Osteocyte (in vitro differentiated cells): ENCODE data around the gene FAM3D. TPM values are rescaled to one million over a fixed set of nuclear protein-coding genes. Genes with fewer than 3 reads are reported as not detected.

Source experiments
- DNase-seq: peaks from one replicate; pipeline ENCODE4 v3.0.0; 2021; ENCODE audit warnings: mixed read lengths; ENCODE audit not compliant: unreplicated experiment; ENCODE audit errors: extremely low spot score
- H3K27ac Mint-ChIP-seq: one replicate; pipeline ENCODE4 v1.8.0; 2021; ENCODE audit warnings: mild to moderate bottlenecking, mixed read lengths; ENCODE audit not compliant: unreplicated experiment
- H3K27me3 Mint-ChIP-seq: one replicate; pipeline ENCODE4 v1.8.0; 2021; ENCODE audit warnings: mixed read lengths; ENCODE audit not compliant: unreplicated experiment
- H3K36me3 Mint-ChIP-seq: one replicate; pipeline ENCODE4 v1.8.0; 2021; ENCODE audit warnings: mixed read lengths; ENCODE audit not compliant: unreplicated experiment
- H3K4me1 Mint-ChIP-seq: one replicate; pipeline ENCODE4 v1.8.0; 2021; ENCODE audit warnings: mixed read lengths; ENCODE audit not compliant: unreplicated experiment
- H3K4me3 Mint-ChIP-seq: one replicate; pipeline ENCODE4 v1.8.0; 2021; ENCODE audit warnings: mild to moderate bottlenecking, moderate library complexity, mixed read lengths; ENCODE audit not compliant: unreplicated experiment
- H3K9me3 Mint-ChIP-seq: one replicate; pipeline ENCODE4 v1.8.0; 2021; ENCODE audit warnings: mixed read lengths; ENCODE audit not compliant: unreplicated experiment
- CTCF ChIP-seq: fragments of 200-600 bp; sonication (generic); IDR thresholded peaks from 2 replicates; pipeline ENCODE4 v1.5.0; 2021; ENCODE audit warnings: antibody characterized with exemption, mild to moderate bottlenecking, moderate library complexity
- total RNA-seq: library from RNA; stranded (reverse); gene quantifications from 2 replicates; pipeline ENCODE4 v1.2.1, GENCODE V29; 2021

The FAM3D gene
- total RNA-seq, 1 donor from 2014 or later: not detected

- H3K9me3 Mint-ChIP-seq: no peaks in the 10 kb centered on the region
- DNase-seq: no peak
Measured at GRCh38 chr3:58647381-58648141, 19.0 kb downstream of the FAM3D start.

GRCh38 chr3:58646503-58646902 is 20.1 kb downstream of the FAM3D start:
- peaks cover 7% of the 10 kb centered on the region for H3K4me1 Mint-ChIP-seq
- DNase-seq: no peak
- no peak for TF ChIP-seq CTCF
- no peak overlapping the region for H3K4me3 Mint-ChIP-seq
- no peaks in the 10 kb centered on the region for H3K9me3 Mint-ChIP-seq
- H3K27me3 Mint-ChIP-seq: no peaks in the 10 kb centered on the region
- no peak overlapping the region for H3K27ac Mint-ChIP-seq
- no peaks in the 10 kb centered on the region for H3K36me3 Mint-ChIP-seq

More at GRCh38 chr3:58647381-58648141, 19.0 kb downstream of the FAM3D start:
- TF ChIP-seq CTCF: no peak
- no peak overlapping the region for H3K4me3 Mint-ChIP-seq
- H3K27ac Mint-ChIP-seq: no peak overlapping the region
- H3K4me1 Mint-ChIP-seq: peaks cover 7% of the 10 kb centered on the region
- peaks cover 1% of the 10 kb centered on the region for H3K27me3 Mint-ChIP-seq
- H3K36me3 Mint-ChIP-seq: no peaks in the 10 kb centered on the region

- no peaks in the 10 kb centered on the region for H3K27me3 Mint-ChIP-seq
Measured at GRCh38 chr3:58645726-58646125, 20.8 kb downstream of the FAM3D start.

GRCh38 chr3:58642846-58643245 is 23.7 kb downstream of the FAM3D start:
- peak; percentile 73 for DNase-seq
- H3K36me3 Mint-ChIP-seq: no peaks in the 10 kb centered on the region
- H3K9me3 Mint-ChIP-seq: no peaks in the 10 kb centered on the region
- H3K4me3 Mint-ChIP-seq: no peak overlapping the region
- H3K4me1 Mint-ChIP-seq: peaks cover 13% of the 10 kb centered on the region
- no peak overlapping the region for H3K27ac Mint-ChIP-seq
- TF ChIP-seq CTCF: no peak
- no peaks in the 10 kb centered on the region for H3K27me3 Mint-ChIP-seq

More at GRCh38 chr3:58645726-58646125, 20.8 kb downstream of the FAM3D start:
- no peak for TF ChIP-seq CTCF
- no peak overlapping the region for H3K27ac Mint-ChIP-seq
- peaks cover 6% of the 10 kb centered on the region for H3K4me1 Mint-ChIP-seq
- no peak for DNase-seq
- no peak overlapping the region for H3K4me3 Mint-ChIP-seq
- no peaks in the 10 kb centered on the region for H3K9me3 Mint-ChIP-seq
- H3K36me3 Mint-ChIP-seq: no peaks in the 10 kb centered on the region

- Mint-ChIP-seq H3K27ac (no peak overlapping the region), H3K36me3 (no peaks in the 10 kb centered on the region), H3K9me3 (no peaks in the 10 kb centered on the region), H3K4me1 (peaks cover 8% of the 10 kb centered on the region), H3K27me3 (no peaks in the 10 kb centered on the region), H3K4me3 (no peak overlapping the region)
- peak; percentile 89 for DNase-seq
- TF ChIP-seq CTCF: peak; percentile 96
Measured at GRCh38 chr3:58640700-58641372, 25.7 kb downstream of the FAM3D start.
